Mononuclear cell (primary cell): Measurements from ENCODE around the gene CAMSAP1. TPM values are rescaled to one million over a fixed set of nuclear protein-coding genes. Genes with fewer than 3 reads are reported as not detected.
"Not testable (repeated sequence)": the region's sequence is repeated elsewhere in the genome, so short reads cannot be mapped to it uniquely, and the experiment has no call there.

ENCODE experiments used
- H3K27me3 ChIP-seq: 2 replicates; pipeline ENCODE4 v1.6.0; 2011; ENCODE audit warnings: low read length, control low read depth; ENCODE audit not compliant: insufficient read depth
- H3K4me1 ChIP-seq: 2 replicates; pipeline ENCODE4 v1.5.1; 2011; ENCODE audit warnings: mild to moderate bottlenecking, low read length, control low read depth; ENCODE audit not compliant: insufficient read depth
- H3K4me3 ChIP-seq: 2 replicates; pipeline ENCODE4 v1.5.1; 2011; ENCODE audit warnings: mild to moderate bottlenecking, low read length, moderate library complexity
- H3K9me3 ChIP-seq: 2 replicates; pipeline ENCODE4 v1.5.1; 2011; ENCODE audit warnings: low read depth, mild to moderate bottlenecking, control low read depth, low read length
- total RNA-seq: library from RNA; depleted of rRNA; stranded (reverse); fragments of >200 nt; gene quantifications from one replicate; pipeline ENCODE4 v1.2.3, GENCODE V29; 2012

CAMSAP1 gene
- total RNA-seq, 1 donor: 17.2 TPM

DNA sequence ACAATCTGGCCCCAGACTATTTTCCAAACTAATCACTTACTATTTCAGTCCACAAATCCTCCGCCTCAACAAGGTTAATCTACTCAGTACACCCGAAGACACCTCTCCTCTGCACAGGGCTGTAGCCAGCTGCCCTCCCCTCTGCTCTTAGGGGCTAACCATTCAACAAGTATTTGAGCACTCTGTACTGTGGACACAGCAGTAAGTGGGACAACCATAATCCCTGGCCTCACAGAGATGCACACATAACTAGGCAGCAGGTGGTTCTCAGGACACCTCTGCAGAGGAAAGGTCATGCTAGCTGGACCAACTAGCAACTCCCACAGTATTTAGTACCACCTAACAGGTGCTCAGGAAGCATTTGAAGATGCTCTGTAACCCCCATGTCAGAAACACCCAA lies 5.5 kb downstream of the CAMSAP1 start:
- no peaks in the 10 kb centered on the region for H3K27me3 ChIP-seq
- no peak overlapping the region for H3K4me3 ChIP-seq
- H3K9me3 ChIP-seq: no peaks in the 10 kb centered on the region
- peaks cover 42% of the 10 kb centered on the region for H3K4me1 ChIP-seq

DNA sequence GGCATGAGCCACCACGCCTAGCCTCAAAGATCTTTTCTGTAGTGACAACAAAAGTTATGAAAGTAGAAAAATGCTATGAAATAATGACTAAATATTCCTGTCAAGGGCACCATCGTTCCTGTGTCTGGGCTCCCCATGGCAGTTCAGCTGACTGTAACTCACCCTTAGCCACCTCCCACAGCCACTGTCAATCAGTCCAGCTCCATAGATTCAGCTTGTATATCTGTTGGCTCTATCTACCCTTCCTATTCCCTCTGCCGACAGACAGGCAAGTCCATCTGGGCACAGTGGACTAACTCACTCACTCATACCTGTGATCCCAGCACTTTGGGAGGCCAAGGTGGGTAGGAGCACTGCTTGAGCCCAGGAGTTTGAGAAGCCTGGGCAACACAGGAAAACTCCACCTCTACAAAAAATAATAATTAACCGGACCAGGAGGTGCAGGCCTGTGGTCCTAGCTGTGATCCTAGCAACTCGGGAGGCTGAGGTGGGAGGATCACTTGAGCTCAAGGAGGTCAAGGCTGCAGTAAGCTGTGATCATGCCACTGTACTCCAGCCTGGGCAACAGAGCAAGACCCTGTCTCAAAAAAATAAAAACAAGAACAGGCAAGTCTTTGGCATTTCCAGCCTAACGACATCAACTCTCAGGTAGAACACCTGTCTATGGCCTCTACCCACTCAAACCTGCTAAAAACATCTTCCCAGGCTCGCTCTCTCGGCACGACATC lies 6.2 kb downstream of the CAMSAP1 start:
- Histone ChIP-seq H3K4me1 (peaks cover 41% of the 10 kb centered on the region), H3K9me3 (no peaks in the 10 kb centered on the region), H3K27me3 (no peaks in the 10 kb centered on the region), H3K4me3 (no peak overlapping the region)

DNA sequence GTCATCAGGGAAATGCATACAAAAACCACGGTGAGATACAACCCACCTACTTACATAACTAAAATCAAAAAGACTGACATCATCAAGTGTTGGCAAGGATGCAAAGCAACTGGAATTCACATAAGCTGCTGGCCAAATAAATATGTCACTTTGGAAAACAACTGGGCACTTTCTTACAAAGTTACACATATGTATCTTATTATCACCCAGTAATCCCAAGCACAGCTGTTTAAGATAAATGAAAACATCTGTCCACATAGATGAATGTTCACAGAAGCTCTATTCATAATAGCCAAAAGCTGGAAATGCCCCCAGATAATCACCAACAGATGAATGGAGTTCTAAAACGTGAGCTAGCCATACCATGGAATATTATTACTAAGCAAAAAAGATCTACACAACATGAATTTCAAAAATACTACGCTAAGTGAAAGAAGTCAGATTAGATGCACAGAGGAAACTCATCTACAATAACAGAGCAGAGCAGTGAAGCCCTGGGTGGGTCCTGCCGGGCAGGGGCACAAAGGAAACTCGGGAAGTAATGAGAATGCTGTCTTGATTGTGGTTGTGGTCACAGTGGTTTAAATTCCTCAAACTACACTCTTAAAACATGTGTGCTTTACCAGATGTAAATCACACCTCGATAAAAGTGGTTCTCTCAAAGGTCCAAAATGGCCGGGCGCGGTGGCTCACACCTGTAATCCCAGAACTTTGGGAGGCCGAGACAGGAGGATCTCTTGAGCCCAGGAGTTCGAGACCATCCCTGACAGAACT lies 8.5 kb downstream of the CAMSAP1 start:
- H3K4me3 ChIP-seq: no peak overlapping the region

DNA sequence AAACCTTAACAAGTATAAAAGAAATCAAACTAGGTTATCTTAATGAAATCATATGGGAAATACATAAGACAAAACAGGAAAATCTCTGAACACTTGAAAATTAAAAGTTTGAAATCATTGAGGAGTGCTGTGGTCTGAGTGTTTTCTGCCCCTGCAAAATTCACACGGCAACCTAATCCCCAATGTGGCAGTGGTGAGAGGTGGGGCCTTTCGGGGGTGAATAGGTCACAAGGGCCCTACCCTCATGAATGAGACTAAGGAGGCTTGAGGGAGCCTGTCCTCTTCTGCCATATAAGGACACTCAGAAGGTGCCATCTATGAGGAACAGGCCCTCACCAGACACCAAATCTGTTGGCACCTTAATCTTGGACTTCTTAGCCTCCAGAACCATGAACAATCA lies 10.7 kb downstream of the CAMSAP1 start:
- Histone ChIP-seq H3K4me3 (no peak overlapping the region), H3K9me3 (no peaks in the 10 kb centered on the region), H3K4me1 (peaks cover 26% of the 10 kb centered on the region), H3K27me3 (no peaks in the 10 kb centered on the region)

More for the DNA sequence above, 8.5 kb downstream of the CAMSAP1 start:
- H3K4me1 ChIP-seq: peaks cover 24% of the 10 kb centered on the region
- no peaks in the 10 kb centered on the region for H3K9me3 ChIP-seq
- no peaks in the 10 kb centered on the region for H3K27me3 ChIP-seq

DNA sequence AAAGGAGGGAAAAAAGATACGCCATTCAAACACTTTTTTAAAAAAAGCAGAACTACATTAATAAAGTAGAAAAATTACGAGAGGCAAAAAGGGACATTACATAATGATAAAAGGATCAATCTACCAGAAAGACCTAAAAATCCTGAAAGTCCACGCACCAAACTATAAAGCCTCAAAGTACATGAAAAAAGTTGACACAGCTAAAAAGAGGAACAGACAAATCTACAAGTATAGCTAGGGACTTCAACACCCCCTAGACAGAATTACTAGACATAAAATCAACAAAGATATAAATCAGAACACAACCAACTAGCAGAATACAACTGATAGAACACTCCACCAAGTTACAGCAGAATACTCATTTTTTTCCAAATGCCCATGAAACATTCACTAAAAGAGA lies 11.1 kb downstream of the CAMSAP1 start:
- Histone ChIP-seq H3K4me3 (no peak overlapping the region), H3K27me3 (no peaks in the 10 kb centered on the region), H3K4me1 (peaks cover 26% of the 10 kb centered on the region), H3K9me3 (no peaks in the 10 kb centered on the region)

DNA sequence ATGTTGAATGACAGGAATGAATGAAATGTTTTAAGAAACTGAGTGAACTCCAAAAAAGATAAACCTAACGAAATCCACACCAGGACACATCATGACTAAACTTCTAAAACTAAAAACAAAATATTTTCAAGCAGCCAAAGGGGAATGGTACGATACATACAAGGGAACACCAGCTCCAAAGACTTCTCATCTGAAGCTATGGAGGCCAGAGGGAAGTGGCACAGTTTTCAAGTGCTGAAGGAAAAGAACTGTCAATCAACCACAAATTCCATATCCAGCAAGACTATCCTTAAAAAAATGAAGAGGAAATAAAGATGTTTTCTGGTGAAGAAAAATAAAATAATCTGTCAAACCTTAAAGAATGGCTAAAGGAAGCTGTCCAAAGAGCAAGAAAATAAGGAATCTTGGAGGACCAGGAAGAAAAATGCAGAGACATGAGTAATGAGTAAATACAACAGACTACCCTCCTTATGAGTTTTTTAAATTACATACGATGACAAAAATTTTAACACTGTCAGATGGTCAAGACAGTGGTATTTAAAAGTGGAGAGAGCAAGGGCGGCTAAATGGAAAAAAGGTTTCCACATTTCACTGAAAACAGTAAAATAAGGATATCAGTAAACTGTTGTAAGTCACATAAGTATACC lies 12.0 kb downstream of the CAMSAP1 start:
- Histone ChIP-seq H3K4me1 (peaks cover 26% of the 10 kb centered on the region), H3K27me3 (no peaks in the 10 kb centered on the region), H3K9me3 (no peaks in the 10 kb centered on the region), H3K4me3 (no peak overlapping the region)

DNA sequence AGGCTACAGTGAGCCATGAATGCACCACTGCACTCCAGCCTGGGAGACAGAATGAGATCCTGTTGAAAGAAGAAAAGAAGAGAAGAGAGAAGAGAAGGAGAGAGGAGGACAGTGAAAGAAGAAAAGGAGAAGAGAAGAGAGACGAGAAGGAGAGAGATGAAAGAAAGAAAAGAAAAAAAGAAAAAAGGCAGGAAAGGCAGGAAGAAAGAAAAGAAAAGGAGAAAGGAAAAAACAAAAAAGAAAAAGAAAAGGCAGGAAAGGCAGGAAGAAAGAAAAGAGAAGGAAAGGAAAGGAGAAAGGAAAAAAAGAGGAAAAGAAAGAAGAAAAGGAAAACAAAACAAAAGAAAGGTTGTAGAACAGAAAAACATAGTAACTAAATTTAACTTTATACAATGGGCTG lies 14.2 kb downstream of the CAMSAP1 start:
- no peaks in the 10 kb centered on the region for H3K27me3 ChIP-seq
- H3K4me1 ChIP-seq: peaks cover 28% of the 10 kb centered on the region
- H3K9me3 ChIP-seq: no peaks in the 10 kb centered on the region
- no peak overlapping the region for H3K4me3 ChIP-seq

DNA sequence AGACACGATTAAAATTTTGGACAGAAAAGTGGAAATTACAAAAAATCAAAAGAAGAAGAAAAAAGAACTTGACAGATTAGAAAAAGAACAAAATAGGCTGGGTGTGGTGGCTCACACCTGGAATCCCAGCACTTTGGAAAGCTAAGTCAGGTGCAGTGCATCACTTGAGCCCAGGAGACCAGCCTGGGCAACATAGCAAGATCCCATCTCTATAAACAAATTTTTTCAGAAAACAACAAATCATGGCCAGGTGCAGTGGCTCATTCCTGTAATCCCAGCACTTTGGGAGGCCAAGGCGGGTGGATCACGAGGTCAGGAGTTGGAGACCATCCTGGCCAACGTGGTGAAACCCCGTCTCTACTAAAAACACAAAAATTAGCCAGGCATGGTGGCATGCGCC lies 15.0 kb downstream of the CAMSAP1 start:
- not testable (repeated sequence) for H3K9me3 ChIP-seq, H3K4me3 ChIP-seq, H3K27me3 ChIP-seq
- peaks cover 34% of the 10 kb centered on the region for H3K4me1 ChIP-seq

DNA sequence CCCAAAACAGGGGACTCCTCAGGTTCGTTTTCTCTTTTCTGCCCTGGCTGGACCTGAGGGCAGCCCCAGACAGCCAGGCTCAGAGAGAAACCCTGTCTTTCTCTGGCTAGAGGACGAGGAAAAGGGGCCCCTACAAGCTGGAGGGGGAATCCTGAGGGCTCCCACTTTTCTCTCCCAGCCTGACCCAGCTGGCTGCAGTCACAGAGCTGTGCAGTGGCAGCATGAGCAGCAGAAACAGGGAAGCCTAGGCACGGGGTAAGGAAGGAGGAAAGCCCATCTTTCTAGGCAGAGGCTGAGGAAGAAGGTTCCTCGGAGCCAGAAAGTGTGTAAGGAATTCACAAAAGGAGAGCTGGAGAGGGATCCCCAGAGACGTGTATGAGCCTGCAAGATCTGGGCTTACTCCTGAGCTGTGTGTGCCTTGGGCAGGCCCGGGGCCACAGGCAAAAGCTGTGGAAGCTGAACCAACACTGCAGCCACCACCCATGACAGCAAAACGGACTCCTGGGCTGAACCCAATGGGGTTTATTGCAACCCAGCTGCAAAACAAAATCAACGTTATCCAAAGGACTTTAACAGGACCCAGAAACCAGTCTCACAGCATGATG lies 16.2 kb downstream of the CAMSAP1 start:
- Histone ChIP-seq H3K27me3 (no peaks in the 10 kb centered on the region), H3K4me3 (no peak overlapping the region), H3K4me1 (peaks cover 34% of the 10 kb centered on the region), H3K9me3 (no peaks in the 10 kb centered on the region)

DNA sequence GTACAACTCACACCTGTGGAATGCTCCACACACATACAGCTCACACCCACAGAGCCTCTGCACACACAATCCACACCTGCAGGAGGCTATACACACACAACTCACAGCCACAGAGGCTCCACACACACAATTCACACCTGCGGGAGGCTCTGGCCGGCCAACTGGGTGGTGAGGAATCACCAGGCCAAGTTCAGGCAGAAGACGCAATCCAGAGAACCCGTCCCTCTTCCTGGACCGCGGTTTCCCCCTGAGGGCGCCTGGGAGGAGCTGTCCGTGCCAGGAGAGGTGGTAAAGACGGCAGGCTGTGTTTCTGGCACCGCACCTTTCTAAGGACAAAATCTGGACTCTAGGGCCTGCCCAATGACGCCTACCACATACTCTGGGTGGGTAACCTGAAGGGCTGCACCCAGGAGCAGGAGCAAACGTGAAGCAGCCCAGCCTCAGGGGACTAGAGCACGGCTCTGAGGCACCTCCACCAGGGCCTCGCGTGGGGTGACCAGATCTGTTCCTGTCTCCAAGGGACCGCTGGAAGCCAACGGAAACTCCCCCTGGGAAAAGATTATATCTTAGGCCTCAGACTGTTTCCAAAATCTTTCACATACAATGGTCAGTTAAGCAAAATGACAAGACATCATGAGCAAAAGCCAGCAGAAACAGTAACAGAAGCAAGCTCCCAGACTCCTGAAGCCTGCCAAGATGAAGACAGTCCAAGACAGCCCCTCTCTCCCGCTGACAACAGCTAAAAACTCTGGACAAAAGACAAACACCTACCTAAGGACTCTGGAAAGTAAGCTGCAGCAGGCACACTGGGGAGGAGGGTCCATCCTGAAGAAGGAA lies 16.9 kb downstream of the CAMSAP1 start:
- Histone ChIP-seq H3K4me3 (no peak overlapping the region), H3K9me3 (no peaks in the 10 kb centered on the region), H3K4me1 (peaks cover 35% of the 10 kb centered on the region), H3K27me3 (no peaks in the 10 kb centered on the region)

DNA sequence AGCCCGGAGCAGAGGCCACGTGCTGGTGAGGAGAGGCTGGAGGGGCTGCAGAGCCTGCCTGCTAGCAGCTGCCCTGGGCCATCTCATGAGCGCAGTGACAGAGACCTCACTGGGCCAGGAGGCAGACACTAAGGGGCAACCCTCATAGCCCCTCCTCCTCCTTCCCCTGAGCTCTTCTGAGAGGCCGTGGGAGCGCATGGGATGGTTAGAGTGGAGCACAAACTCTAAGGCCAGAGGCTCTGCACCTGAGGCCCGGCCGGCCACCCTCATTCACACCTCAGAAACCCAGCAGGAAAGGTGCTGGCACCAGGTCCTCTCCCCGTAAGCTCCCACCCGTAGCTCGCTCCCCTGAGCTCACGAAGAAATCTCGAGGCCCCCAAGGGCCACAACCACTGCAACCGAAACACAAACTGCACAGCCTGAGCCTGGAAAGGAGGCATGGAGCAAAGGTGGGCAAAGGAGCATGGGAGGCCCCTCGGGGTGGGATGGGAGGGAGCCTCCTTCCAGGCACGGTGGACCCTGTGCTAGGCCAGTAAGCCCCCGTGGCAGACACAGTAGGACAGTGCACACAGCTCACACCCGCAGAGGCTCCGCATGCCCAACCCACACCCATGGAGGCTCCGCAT lies 17.7 kb downstream of the CAMSAP1 start:
- H3K27me3 ChIP-seq: no peaks in the 10 kb centered on the region
- peaks cover 40% of the 10 kb centered on the region for H3K4me1 ChIP-seq
- H3K9me3 ChIP-seq: no peaks in the 10 kb centered on the region
- no peak overlapping the region for H3K4me3 ChIP-seq

DNA sequence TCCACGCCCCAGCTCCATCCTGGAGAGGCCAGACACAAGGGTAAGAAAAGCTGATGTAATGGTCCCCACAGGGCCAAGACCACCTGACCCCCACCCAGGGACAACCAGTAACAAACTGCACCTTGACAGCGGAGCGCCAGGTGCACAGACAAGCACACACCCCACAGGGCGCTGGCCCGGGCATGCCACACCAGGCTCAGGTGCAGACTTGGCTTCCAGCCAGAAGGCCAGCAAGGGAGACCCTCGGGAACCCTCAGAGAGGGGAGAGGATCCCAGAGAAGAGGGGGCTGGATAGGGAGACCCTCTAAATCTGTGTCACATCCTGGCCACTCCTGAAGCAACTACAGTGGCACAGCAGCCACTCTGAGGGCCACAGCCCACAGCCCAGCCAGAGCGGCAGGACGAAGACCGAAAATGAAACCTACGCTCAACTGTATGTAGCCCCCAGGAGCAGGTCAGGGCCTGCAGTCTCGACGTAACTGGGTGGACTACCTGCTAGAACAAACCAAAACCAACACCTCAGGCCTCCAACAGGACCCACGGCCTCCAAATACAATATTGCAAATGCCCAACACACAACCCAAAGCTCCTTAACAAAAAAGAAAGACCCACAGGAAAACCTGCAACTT lies 18.5 kb downstream of the CAMSAP1 start:
- Histone ChIP-seq H3K4me1 (peaks cover 40% of the 10 kb centered on the region), H3K4me3 (no peak overlapping the region), H3K9me3 (no peaks in the 10 kb centered on the region), H3K27me3 (no peaks in the 10 kb centered on the region)

DNA sequence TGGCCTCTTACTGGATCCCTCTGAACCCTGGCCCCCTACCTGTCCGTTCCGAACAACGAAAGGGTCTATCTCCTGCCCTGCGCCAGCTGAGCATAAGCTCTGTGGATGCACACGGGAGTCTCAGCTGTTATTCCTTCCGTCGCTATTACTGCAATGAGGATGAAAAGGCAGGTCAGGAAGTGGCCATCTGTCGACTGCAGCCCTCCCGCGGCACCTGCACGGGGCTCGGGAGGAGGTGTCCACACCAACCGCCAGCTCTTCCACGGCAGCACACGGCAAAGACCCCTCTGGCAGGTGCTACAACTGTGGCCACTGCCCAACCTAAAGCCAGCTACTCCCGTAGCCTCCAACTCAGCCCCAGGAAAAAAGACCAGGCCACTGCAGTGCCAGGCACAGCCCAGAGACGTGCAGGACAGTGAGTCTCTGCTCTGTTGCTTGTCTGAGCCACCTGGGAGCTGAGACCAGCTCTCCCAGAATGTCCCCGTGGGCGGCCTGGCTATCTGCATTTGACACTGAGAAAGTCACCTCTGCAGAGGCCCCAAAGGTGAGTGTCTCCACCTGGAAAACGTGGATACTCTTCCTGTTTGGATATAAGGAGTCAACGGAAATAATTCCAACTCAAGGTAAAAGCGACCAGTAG lies 19.1 kb downstream of the CAMSAP1 start:
- Histone ChIP-seq H3K4me3 (no peak overlapping the region), H3K4me1 (peaks cover 40% of the 10 kb centered on the region), H3K27me3 (no peaks in the 10 kb centered on the region), H3K9me3 (no peaks in the 10 kb centered on the region)
